SK-N-SH (cell line): ENCODE data around the gene HS3ST4. TPM values are rescaled to one million over a fixed set of nuclear protein-coding genes. Genes with fewer than 3 reads are reported as not detected.

ENCODE experiments used
- CTCF ChIA-PET: fragments of 300-600, 350-600 bp; formaldehyde crosslinking; extraction: SDS; loops from one replicate; lab custom pipeline; 2021; lab: Yijun Ruan, JAX
- POLR2A ChIA-PET: fragments of 350-600 bp; sonication (Branson Sonifier 250); formaldehyde crosslinking; extraction: SDS; loops from one replicate; lab custom pipeline; 2020; ENCODE audit warnings: antibody characterized with exemption, inconsistent platforms; lab: Yijun Ruan, JAX
- DNase-seq: peaks from one replicate; pipeline ENCODE4 v3.0.0; 2012
- H2AFZ ChIP-seq: fragments of 200-600 bp; sonication (generic); 2 replicates; pipeline ENCODE4 v1.8.1; 2016; ENCODE audit warnings: antibody characterized with exemption, mild to moderate bottlenecking, low read depth
- H3F3A ChIP-seq: fragments of 200-600 bp; sonication (generic); replicated peaks from 2 replicates; pipeline ENCODE3; 2016; ENCODE audit warnings: antibody characterized with exemption, mild to moderate bottlenecking; ENCODE audit not compliant: insufficient read depth
- H3K27ac ChIP-seq, 2 experiments: fragments of 200-500 bp in 1 of 2; fragments of 200-600 bp in 1 of 2; sonication (Bioruptor generic) in 1 of 2; sonication (generic), shearing (Covaris generic) in 1 of 2; 2 replicates each; pipeline versions ENCODE4 v1.5.1 to v1.6.1; 2014 to 2016; ENCODE audit warnings: low read depth in 2 of 2, inconsistent platforms in 1 of 2, low read length in 1 of 2, mild to moderate bottlenecking in 1 of 2, mixed read lengths in 1 of 2
- H3K27me3 ChIP-seq: fragments of 200-600 bp; sonication (generic), shearing (Covaris generic); 2 replicates; pipeline ENCODE4 v1.6.1; 2016; ENCODE audit warnings: mixed run types; ENCODE audit not compliant: insufficient read depth
- H3K36me3 ChIP-seq, 2 experiments: fragments of 200-500 bp in 1 of 2; fragments of 200-600 bp in 1 of 2; sonication (Bioruptor generic) in 1 of 2; sonication (generic) in 1 of 2; replicated peaks in 1 of 2; 2 replicates each; pipeline versions ENCODE3 to v1.5.1; 2014 to 2016; ENCODE audit warnings: low read length in 1 of 2, mild to moderate bottlenecking in 1 of 2; ENCODE audit not compliant: insufficient read depth in 2 of 2, control insufficient read depth in 1 of 2
- H3K4me1 ChIP-seq, 2 experiments: fragments of 200-500 bp in 1 of 2; fragments of 200-600 bp in 1 of 2; sonication (Bioruptor generic) in 1 of 2; sonication (generic), shearing (Covaris generic) in 1 of 2; 2 replicates each; pipeline versions ENCODE4 v1.5.1 to v1.6.1; 2014 to 2016; ENCODE audit warnings: low read depth in 1 of 2, low read length in 1 of 2, mixed run types in 1 of 2; ENCODE audit not compliant: insufficient read depth in 2 of 2, control insufficient read depth in 1 of 2
- H3K4me2 ChIP-seq: fragments of 200-600 bp; sonication (generic), shearing (Covaris generic); 2 replicates; pipeline ENCODE4 v1.6.1; 2017; ENCODE audit warnings: mixed run types
- H3K4me3 ChIP-seq, 2 experiments: fragments of 200-500 bp in 1 of 2; fragments of 200-600 bp in 1 of 2; sonication (Bioruptor generic) in 1 of 2; sonication (generic), shearing (Covaris generic) in 1 of 2; 2 replicates each; pipeline versions ENCODE4 v1.5.1 to v1.8.1; 2014 to 2016; ENCODE audit warnings: low read depth in 2 of 2, inconsistent platforms in 1 of 2, low read length in 1 of 2, mild to moderate bottlenecking in 1 of 2, mixed read lengths in 1 of 2, moderate library complexity in 1 of 2
- H3K79me2 ChIP-seq: fragments of 200-600 bp; sonication (generic); 2 replicates; pipeline ENCODE4 v1.8.1; 2017; ENCODE audit warnings: mild to moderate bottlenecking; ENCODE audit not compliant: insufficient read depth
- H3K9ac ChIP-seq: fragments of 200-600 bp; sonication (generic); 2 replicates; pipeline ENCODE4 v1.6.1; 2017; ENCODE audit warnings: mixed run types
- H3K9me2 ChIP-seq: fragments of 200-600 bp; sonication (generic); 2 replicates; pipeline ENCODE4 v1.6.1; 2017; ENCODE audit warnings: mixed run types
- H3K9me3 ChIP-seq: fragments of 200-600 bp; sonication (generic); 2 replicates; pipeline ENCODE4 v1.6.1; 2017; ENCODE audit warnings: mixed run types, mild to moderate bottlenecking, moderate library complexity
- H4K20me1 ChIP-seq: fragments of 200-600 bp; sonication (generic); 2 replicates; pipeline ENCODE4 v1.6.1; 2017; ENCODE audit warnings: mild to moderate bottlenecking, mixed run types; ENCODE audit not compliant: insufficient read depth
- CHD2 ChIP-seq: fragments of 150-350 bp; IDR thresholded peaks from 2 replicates; pipeline ENCODE4 v1.6.1; 2018; ENCODE audit warnings: low read length; ENCODE audit not compliant: partially characterized antibody
- ELF1 ChIP-seq: IDR thresholded peaks from 2 replicates; pipeline ENCODE4 v1.4.0; 2012
- GABPA ChIP-seq: IDR thresholded peaks from 2 replicates; pipeline ENCODE4 v1.4.0; 2012; ENCODE audit warnings: low read depth, mild to moderate bottlenecking
- GATA2 ChIP-seq: sonication (generic); formaldehyde crosslinking; IDR thresholded peaks from 2 replicates; pipeline ENCODE4 v1.5.0; 2020; ENCODE audit warnings: mild to moderate bottlenecking, missing genetic modification reagents
- IRF3 ChIP-seq: fragments of 150-350 bp; IDR thresholded peaks from 2 replicates; pipeline ENCODE4 v1.6.1; 2016; ENCODE audit warnings: mild to moderate bottlenecking, low read depth, low read length
- NFIC ChIP-seq: IDR thresholded peaks from 2 replicates; pipeline ENCODE4 v1.4.0; 2012; ENCODE audit warnings: borderline replicate concordance
- RCOR1 ChIP-seq: fragments of 150-350 bp; IDR thresholded peaks from 2 replicates; pipeline ENCODE4 v1.6.1; 2017; ENCODE audit warnings: antibody characterized with exemption, low read length
- RFX5 ChIP-seq: IDR thresholded peaks from 2 replicates; pipeline ENCODE4 v1.6.1; 2012; ENCODE audit warnings: mild to moderate bottlenecking, improper control_type of control experiment, low read length
- RXRA ChIP-seq: IDR thresholded peaks from 2 replicates; pipeline ENCODE4 v1.4.0; 2012; ENCODE audit warnings: low read depth, mild to moderate bottlenecking, borderline replicate concordance
- TAF1 ChIP-seq: IDR thresholded peaks from 2 replicates; pipeline ENCODE4 v1.6.1; 2012; ENCODE audit warnings: low read depth, mild to moderate bottlenecking, low read length, moderate library complexity, borderline replicate concordance
- USF1 ChIP-seq: IDR thresholded peaks from 2 replicates; pipeline ENCODE4 v1.4.0; 2012; ENCODE audit warnings: low read depth, borderline replicate concordance
- WGBS: methylation state at CpG from one replicate; pipeline ENCODE4 v1.1.6; 2017; ENCODE audit warnings: low lambda C conversion rate; 5-methylcytosine and 5-hydroxymethylcytosine counted together
- polyA plus RNA-seq, 3 experiments: library from polyadenylated mRNA; depleted of rRNA; stranded (reverse); fragments of >200 nt; gene quantifications; 2 replicates each; pipeline ENCODE4 v1.2.3, GENCODE V29; 2012

HS3ST4 gene
- polyA plus RNA-seq, 1 of the 3 experiments (the other 2 are of a cell fraction), result not detected

GRCh38 chr16:26139091-26139490 is 447.3 kb downstream of the HS3ST4 start:
- H3K27me3 ChIP-seq, result no peaks in the 10 kb centered on the region
- H3K4me2 ChIP-seq, result no peak overlapping the region
- H3F3A ChIP-seq, result no peaks in the 10 kb centered on the region
- H3K4me1 ChIP-seq, result no peaks in the 10 kb centered on the region
- no peaks in the 10 kb centered on the region for H3K9me3 ChIP-seq
- no peaks in the 10 kb centered on the region for H4K20me1 ChIP-seq
- H3K36me3 ChIP-seq, result no peaks in the 10 kb centered on the region
- H2AFZ ChIP-seq, result no peak overlapping the region
- ChIA-PET CTCF (no interaction called here), POLR2A (no interaction called here)
- no peak overlapping the region for H3K27ac ChIP-seq
- no peaks in the 10 kb centered on the region for H3K9me2 ChIP-seq
- H3K79me2 ChIP-seq, result no peaks in the 10 kb centered on the region
- TF ChIP-seq RFX5 (no peak), GATA2 (no peak)
- 2% methylated on average over 7 of the region's 7 CpGs for WGBS
- DNase-seq, result no peak
- no peak overlapping the region for H3K9ac ChIP-seq
- H3K4me3 ChIP-seq, result no peak overlapping the region

- Histone ChIP-seq H3K27ac (no peak overlapping the region), H3K9me3 (no peaks in the 10 kb centered on the region), H3K9me2 (no peaks in the 10 kb centered on the region), H3K9ac (no peak overlapping the region), H3K4me3 (no peak overlapping the region), H3K4me2 (no peak overlapping the region), H3K79me2 (no peaks in the 10 kb centered on the region), H4K20me1 (no peaks in the 10 kb centered on the region), H2AFZ (no peak overlapping the region), H3K4me1 (no peaks in the 10 kb centered on the region), H3K36me3 (no peaks in the 10 kb centered on the region), H3F3A (no peaks in the 10 kb centered on the region), H3K27me3 (no peaks in the 10 kb centered on the region)
- no peak for DNase-seq
- ChIA-PET POLR2A (no interaction called here), CTCF (interaction anchor here (0.7 kb wide), 1 partner anchor 36 kb away, joined by 4 read pairs; no protein-coding TSS in a partner anchor)
- TF ChIP-seq RCOR1 (no peak), USF1 (no peak), NFIC (no peak), TAF1 (no peak), CHD2 (no peak), GABPA (no peak), RXRA (no peak), IRF3 (no peak), ELF1 (no peak)
- WGBS, result 2% methylated on average over 1 of the region's 1 CpG
Observed at GRCh38 chr16:26139884-26140283, 448.1 kb downstream of the HS3ST4 start.
